SHP77 treated with DMSO at 0.1 percent for 48 hours (cell line): ENCODE data around the gene GSKIP.

Experiments
- DNase-seq: peaks from one replicate; lab custom pipeline; 2025; lab: John Stamatoyannopoulos, UW

Gene GSKIP

DNA sequence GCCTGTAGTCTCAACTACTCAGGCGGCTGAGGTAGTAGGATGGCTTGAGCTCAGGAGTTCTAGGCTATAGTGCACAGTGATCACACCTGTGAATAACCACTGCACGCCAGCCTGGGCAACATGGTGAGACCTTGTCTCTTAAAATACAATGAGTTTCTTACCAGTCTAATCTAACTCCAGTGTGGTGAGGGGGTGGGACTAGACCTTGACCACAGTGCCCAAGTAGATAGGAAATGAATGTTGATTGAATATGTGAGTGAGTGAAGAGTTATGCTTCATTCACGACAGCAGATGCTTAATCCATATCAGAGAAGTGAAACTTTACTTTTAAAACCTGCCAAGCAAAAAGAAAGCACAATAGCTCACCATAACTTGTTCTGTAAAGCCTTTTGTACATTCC lies 17.4 kb downstream of the GSKIP start:
- DNase-seq: no peak

DNA sequence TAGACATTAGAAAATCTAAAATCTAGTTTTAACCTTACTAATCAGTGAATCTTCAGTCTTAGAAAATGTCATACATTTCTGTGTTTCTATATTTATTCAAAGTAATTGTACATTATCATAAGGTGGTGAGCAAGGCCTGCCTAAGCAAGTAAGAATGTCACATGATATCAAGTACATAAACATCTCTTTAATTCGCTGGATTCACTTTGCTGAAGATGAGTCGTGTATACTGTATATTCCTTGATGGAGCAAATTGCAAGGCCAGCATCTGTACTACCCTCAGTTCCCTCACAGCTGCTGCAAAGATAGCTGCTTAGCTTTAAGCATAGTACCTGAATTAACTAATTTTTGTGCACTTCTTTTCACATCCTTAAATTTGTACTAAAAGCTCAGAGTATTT lies 20.1 kb downstream of the GSKIP start:
- no peak for DNase-seq

DNA sequence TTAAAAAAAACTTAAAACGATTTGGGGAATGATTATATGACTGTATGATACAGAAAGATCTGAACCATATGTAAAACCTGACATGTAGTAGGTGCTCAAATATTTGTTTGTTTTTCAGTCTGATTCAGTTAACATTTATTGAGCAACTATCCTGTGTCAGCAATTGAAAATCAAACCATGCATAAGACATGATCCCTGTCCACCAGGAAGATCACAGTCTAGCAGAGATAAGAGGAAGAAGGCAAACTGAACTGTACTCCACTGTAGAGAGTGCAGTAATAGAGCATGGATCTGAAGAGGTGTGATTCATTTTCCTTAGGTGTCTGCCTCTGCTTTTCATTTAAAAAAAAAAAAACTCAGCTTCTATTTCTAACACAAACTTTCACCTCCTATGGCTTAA lies 20.7 kb downstream of the GSKIP start:
- no peak for DNase-seq

DNA sequence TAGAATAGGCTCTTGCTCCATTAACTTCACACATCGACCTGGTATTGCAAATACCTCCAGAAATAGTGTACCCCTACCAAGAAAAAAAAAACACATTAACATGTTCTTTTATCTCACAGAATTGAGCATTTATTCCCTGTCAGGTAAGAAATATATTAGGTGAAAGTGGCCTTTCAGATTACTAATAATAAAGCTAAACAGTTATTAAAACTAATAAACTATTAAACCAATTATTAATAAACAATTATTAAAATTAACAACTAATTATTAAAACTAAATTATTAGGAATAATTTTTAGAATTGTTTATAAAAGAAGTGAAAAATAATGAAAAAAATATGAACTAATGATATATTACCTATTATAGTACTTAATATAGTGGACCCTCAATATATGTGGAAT lies 21.4 kb downstream of the GSKIP start:
- DNase-seq: no peak

DNA sequence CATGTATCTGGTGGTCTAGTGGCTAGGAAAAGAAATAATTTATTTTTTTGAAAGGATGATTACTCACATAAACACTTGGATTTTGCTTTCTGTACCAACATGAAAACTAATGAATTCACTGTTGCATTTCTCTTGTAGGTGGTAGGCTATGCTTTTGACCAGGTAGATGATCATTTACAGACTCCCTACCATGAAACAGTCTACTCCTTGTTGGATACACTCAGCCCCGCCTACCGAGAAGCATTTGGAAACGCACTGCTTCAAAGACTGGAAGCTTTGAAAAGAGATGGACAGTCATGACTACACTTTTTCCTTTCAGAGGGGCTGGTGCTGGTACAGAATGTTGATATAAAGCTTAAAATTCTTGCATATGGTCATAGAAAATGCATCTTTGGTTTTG lies 22.1 kb downstream of the GSKIP start:
- DNase-seq: no peak

DNA sequence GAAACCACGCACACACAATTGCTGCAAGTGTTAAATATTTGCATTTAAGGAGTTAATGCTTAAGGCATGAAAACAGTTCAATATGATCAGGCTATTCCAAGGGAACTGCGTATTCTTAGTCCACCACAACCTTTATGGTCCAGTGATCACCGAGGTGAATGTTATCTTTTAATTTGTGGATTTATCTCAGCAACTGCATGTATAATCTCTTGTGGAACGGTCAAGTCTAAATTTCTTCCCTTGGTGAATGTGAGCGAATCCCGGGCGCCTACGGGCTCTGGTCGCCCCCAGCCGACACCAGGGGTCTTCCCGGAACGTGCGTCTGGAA lies 27.6 kb downstream of the GSKIP start:
- peak; percentile 24 for DNase-seq

DNA sequence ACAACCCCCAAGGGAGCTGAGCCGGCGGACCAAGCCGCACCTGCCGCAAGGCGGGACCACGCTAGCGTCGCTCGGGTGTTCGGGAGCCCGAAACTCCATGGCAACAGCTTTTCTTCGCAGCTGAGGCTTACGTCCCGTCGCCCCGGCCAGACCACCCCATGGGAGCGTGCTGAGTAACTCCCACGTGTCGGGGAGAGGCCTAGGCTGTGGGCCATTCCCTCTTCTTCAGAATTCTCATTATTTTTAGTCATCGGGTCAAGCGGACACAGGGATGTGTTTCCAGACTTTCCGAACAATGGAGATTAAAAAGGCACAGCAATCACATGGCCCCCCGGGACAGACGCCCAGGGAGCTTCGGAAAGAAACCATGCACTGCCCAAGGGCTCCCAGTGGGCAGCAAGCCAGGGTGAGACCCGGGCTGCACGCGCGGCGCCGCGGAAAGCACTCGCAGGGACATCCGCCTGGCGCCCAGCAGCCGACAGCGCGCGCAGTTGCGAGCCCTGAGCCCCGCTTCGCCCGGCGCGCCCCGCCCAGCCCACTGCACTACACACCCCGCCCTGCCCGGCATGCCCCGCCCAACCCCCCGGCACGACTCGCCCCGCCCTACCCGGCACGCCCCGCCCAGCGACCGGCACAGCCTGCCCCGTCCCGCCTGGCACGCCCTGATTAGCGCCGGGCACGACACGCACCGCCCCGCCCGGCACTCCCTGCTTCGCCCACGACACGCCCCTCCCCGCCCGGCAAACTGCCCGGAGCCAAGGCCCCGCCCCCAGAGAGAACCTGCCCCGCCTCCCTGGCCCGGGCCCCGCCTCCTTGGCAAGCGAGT lies 28.2 kb downstream of the GSKIP start:
- DNase-seq: peak; percentile 78

DNA sequence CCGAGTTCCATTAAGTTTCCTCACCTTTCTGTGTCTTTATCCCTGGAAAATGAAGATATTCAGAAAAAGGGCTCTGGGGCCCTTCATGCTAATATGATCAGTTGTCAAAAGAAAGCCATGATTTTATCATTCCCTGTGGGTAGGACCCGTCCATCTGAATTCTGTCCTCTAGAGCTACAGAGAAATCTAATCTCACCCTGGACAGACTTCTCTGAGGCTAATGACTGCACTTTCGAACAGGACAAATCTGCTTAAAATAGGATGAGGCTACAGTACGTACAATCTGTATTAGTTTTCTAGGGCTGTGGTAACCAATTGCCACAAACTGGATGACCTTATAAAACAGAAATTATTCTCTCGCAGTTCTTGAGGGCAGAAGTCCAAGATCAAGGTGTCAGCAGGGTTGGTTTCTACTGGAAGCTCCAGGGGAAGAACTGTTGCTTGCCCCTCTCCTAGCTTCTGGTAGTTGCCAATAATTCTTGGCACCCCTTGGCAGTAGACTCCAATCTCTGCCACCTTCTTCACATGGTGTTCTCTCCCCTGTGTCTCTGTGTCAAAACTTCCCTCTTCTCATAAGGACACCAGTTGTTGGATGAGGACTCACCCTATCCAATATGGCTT lies 29.9 kb downstream of the GSKIP start:
- DNase-seq: no peak

DNA sequence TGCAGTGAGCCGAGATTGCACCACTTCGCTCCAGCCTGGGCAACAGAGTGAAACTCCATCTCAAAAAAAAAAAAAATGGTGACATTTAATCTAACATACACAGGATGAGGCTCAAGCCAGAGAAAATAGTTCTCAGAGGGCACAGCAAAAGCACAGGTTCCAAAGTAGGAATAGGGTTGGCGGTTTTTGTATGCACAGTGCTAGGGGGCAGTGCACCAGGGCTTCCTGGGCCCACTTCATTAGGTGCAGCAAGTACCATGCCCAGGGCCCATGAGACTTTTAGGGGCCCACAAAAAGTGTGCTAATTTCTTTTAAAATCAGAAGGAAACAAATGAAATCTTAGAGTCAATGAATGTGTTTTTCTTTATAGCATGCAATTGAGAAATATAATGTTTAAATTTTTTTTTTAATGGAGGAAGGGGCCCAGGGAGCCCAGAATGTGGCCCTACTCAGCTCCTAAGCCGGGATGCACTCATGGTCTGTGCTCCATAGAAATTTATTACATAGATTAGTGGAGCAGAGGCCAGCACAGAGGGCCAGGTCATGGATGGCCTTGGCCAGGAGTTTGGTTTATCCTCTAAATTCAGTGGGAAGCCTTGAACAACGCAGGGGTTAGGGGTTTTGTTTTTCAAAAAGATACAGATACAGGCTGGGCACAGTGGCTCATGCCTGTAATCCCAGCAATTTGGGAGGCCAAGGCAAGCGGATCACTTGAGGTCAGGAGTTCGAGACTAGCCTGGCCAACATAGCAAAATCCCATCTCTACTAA lies 30.9 kb downstream of the GSKIP start:
- no peak for DNase-seq

DNA sequence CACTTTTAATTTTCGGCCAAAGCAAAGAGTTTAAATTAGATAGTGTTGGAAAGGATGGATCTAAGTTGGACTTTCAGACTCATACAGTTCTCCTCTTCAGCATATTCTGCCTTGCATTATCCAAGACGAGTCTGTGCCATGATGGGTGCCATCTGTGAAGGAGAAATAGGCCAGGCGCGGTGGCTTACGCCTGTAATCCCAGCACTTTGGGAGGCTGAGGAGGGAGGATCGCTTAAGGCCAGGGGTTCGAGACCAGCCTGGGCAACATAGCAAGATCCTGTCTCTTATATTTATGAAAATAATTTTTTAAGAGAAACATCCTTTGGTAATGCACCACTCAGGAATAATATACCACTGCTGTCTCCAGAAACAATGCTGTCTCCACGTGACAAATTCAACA lies 35.1 kb downstream of the GSKIP start:
- DNase-seq: no peak

DNA sequence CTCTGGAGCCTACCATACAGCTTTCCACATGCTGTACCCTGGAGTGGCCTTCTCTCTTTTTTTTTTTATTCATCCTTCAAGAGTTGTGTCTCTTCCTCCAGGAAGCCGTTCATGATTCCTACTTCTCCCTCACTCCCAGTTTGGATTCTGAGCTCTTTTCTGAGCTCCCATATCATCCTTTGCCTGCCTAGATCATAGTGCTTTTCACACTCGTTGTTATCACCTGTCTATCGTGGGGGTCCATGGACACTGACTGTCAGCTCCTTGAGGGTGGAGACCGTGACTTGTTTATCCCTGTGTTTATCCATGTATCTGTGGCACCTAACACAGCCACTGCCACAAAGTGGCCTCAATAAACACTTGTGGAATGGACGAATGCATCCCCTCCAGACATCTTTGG lies 35.6 kb downstream of the GSKIP start:
- no peak for DNase-seq

DNA sequence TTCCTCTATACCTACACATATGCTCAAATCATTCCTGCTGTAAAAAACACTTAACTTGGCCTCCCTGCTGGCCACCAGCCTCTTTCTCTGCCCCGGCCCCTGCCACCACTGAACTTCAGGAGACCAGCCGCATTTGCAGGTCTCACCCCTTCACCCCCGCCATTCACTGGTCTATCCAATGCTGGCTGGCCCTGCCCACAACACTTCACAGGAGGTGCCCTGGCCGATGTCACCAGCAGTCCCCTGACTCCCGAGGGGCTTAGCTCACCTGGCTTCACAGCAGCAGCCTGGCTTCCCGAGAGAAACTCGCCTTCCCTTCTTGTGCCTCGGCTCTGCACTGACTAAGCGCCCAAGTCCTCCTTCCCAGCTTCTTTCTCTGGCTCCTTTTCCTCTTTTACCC lies 36.1 kb downstream of the GSKIP start:
- DNase-seq: no peak

DNA sequence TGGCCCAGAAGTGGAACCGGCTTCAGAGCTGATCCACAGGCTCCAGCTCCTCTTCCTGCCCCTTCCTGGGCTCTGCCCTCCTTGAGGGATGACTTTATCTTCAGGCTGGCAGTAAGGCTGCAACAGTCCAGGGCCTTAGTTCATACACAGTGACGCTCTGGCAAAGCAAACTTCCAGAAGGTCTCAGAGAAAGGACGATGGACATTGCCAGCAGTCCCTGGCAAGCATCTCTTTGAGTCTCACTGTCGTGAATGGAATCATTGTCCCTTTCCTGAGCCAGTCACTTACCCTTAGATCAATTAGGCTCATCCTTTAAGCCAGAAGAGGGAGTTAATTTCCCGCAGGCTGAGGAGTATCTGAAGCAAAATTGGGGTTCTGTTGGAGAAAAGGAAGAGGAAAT lies 37.2 kb downstream of the GSKIP start:
- DNase-seq: no peak

DNA sequence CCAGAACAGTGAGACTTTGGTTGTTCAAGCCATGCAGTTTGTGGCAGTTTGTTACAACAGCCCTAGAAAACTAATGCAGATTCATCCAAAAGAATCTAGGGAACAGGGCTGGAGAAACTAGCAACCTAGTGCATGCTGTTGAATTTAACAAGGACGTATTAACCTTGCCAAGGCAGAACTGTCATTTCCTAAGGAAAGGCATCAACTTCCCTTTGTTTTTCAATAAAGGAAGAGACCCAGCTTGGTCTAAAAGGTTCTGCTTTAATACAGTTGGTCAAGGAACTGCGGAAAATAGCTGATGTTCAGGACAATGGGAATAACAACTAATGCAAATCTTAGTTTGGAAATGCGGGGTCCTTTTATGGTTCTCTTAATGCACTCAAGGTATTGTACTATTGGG lies 40.1 kb downstream of the GSKIP start:
- no peak for DNase-seq

DNA sequence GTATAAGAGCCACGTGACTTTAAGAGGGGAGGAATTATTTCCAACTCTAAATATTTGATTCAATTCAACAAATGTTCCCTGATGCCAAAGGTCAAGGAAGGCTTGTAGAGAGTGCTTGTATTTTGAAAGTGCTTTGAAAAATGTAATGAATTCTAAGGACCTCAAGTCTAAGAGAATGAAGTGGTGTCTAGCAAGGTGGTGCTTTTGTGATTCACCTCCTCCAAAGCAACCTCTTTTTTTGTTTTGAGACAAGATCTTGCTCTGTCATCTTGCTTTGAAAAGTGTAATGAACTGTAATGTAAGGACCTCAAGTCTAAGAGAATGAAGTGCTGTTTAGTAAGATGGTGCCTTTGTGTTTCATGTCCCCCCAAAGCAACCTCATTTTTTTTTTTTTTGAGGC lies 42.4 kb downstream of the GSKIP start:
- DNase-seq: no peak

DNA sequence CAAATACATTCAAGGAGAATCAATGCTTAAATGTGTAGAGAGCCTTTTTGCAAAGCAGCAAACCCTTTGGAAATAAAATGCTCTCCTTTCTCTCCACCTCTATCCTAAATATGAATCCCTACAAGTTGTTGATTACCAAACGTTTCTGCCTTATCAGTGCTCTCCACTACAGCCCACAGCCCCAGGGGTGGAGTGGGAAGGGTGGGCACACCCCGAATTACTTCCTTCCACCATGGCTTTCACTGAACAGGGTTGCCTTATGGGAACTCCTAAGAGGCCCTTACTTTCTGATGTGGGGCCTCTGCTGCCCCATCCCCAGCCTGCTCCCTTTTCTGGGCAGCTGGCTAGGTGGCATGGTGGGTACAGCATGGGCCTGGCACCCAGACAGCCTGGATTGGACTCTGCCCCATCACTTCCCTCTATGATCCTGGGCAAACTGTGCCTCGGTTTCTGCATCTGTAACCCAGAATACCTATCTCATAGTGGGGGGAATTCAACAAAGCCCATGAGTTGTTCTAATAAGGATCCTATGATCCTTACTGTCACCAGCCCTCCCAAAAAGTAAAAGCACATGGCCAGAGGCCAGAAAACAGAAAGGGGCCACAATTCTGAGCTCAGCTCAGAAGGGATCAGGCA lies 44.7 kb downstream of the GSKIP start:
- no peak for DNase-seq

DNA sequence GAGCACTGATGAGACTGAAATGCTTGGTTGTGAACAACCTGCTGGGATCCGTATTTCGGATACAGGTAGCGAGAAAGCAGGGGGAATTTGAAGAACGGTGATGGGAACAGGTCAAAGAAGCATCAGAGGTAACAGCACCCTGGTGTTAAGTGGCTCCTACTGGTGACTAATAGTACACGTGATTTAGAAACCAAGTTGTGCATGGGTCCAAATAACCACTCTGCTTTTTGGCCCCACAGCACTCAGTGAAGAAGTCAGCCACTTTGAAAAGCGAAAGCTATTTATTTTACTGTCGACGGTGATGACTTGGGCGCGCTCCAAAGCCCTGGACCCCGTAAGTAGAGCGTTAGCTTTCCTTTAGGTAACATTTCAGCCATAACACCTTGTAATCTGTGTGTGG lies 45.3 kb downstream of the GSKIP start:
- no peak for DNase-seq

DNA sequence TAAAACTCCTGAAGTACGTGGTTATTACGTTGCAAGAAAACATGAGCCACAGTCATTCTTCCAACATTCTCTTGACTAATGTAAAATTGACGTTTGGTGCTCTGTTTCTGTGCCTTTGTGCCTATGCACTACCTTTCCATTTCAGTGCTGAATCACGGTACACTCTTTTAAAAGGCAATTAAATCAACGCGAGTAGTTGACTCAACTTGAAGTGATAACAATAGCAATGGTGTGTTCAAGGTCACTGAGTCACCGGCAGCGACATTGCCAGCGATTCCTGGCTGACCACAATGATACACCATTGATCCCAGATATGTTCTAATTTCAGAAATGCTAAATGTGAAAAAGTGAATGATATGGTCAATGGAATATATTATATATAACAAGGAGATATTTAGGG lies 46.4 kb downstream of the GSKIP start:
- no peak for DNase-seq

DNA sequence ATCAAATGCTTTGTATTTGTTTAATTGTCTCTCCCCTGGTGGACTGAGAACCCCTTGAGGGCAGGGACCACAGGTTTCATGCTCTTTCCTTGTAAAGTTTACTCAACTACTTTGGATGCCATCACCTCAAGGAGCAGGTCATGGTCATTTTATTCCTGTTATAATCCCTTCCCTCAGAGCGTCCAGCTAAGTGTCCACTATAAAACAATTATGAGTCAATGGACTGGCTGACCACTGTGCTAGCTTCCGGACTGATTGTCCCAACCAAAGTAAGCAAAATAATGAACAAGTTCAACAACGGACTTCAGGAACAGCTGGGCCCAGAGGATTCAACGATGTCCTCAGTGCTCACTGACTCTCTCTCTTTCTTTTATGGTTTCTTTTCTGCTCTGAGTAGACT lies 46.8 kb downstream of the GSKIP start:
- no peak for DNase-seq

DNA sequence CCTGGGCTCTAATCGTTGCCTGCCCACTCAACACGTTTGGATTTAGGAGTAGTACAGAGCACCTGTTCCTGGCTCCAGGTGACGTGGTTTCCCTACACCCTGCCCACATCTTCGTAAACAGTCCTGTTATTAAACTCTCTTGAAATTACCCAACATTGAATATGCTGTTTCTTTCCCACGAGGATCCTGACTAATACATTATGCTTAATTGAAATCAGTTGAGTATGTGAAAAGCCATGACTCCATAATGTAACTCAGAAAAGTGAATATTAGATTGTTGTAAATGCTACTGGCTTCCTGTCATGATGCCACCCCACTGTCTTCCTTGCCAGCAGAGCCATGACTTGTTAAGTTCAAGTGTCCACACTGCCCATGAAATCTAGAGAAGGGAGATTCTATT lies 50.2 kb downstream of the GSKIP start:
- DNase-seq: no peak

DNA sequence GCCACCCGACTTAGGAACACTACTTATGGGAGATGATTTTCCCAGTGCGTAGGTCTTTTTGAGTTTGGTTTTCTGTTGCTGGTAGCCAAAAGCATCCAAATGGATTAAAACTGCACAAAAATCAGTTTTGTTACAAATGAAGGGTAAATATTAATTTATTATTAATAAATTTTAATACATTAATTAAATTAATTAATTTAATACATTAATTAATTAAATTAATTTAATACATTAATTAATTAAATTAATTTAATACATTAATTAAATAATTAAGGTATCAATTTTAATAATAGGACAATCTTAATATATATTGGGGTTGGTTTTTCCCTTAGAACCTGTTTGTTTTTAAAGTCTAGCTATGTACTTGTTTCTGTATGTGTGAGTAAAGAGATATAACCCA lies 52.2 kb downstream of the GSKIP start:
- DNase-seq: no peak

DNA sequence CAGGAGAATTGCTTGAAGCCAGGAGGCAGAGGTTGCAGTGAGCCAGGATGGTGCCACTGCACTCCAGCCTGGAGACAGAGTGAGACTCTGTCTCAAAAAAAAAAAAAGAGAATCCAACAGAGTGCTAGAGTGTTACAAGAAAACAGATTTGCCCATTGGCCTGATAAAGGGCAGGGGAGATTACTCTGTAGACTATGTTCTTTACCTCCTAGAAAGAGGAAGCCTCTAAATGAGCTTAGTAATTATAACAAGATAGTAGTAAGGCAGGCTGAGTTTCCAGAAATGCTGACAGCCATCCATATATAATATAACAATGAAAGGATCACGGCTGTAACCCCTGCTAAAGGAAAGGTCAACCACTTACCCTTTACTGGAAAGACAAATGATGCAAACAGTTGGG lies 53.0 kb downstream of the GSKIP start:
- DNase-seq: no peak

DNA sequence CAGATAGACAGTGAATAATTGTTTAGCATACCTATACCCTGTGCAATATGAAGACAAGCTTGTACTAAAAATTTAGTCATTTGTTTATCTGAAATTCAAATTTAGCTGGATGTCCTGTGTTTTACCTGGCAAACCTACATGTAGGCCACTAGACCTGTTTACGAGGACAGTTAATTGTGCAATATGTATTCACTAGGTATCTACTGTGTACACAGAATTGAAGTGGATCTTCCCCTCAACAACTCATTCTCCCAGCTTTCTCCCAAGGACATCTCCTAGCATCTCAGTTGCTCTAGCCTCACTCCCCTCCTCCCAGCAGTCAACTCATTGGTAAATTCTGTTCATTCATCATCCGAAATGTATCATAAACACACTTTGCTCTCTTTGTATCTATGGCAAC lies 53.9 kb downstream of the GSKIP start:
- DNase-seq: no peak
